Measurements from ENCODE around the gene UBE3D. TPM values are rescaled to one million over a fixed set of nuclear protein-coding genes. Genes with fewer than 3 reads are reported as not detected.

UBE3D gene
- total and polyA plus RNA-seq, 2 donors (not counting 1 experiment from before 2014, with no cell fraction given): 3.3 to 11.5 TPM

- H2AFZ ChIP-seq (ENCODE audit: insufficient read depth, low read depth, low read length, poor library complexity, severe bottlenecking): no peak overlapping the region
- no peaks in the 10 kb centered on the region for H3K4me1 Mint-ChIP-seq
- WGBS (ENCODE audit: insufficient coverage): no CpG with 5 or more reads among the region's 1 CpG
- H3K9me3 Mint-ChIP-seq (ENCODE audit: insufficient read depth): no peaks in the 10 kb centered on the region
- ChIA-PET CTCF (no interaction called here), POLR2A (no interaction called here)
- no peaks in the 10 kb centered on the region for H4K20me1 ChIP-seq (ENCODE audit: control insufficient read depth, insufficient read depth, low read length, poor library complexity, severe bottlenecking)
- no peak overlapping the region for H3K9ac ChIP-seq (ENCODE audit: low read length)
- no peaks in the 10 kb centered on the region for H3K36me3 ChIP-seq (replicated peaks in 1 of 2; ENCODE audit: control extremely low read depth in 1 of 2, control insufficient read depth in 1 of 2, extremely low read depth in 1 of 2, insufficient read depth in 2 of 2, low read length in 1 of 2)
- TF ChIP-seq CTCF (IDR thresholded peaks at IDR 0.05) (no peak), EZH2 (IDR thresholded peaks at IDR 0.05; ENCODE audit: borderline replicate concordance, insufficient read depth, low read depth, low read length, poor library complexity, severe bottlenecking) (no peak)
- no peaks in the 10 kb centered on the region for H3K4me1 ChIP-seq (ENCODE audit: control insufficient read depth in 2 of 2, insufficient read depth in 2 of 2, low read length in 2 of 2)
- H3K4me3 Mint-ChIP-seq: no peak overlapping the region
- H3K79me2 ChIP-seq (ENCODE audit: control insufficient read depth, insufficient read depth, low read length): no peaks in the 10 kb centered on the region
- intact Hi-C loops (cut with micrococcal nuclease): no loop called here
- no peaks in the 10 kb centered on the region for H3K27me3 Mint-ChIP-seq
- DNase-seq: no peak
- no peak overlapping the region for H3K4me3 ChIP-seq (ENCODE audit: control extremely low read depth in 1 of 5, extremely low read depth in 1 of 5, insufficient read depth in 1 of 5, low read depth in 2 of 5, low read length in 4 of 5)
- no peaks in the 10 kb centered on the region for H3K27me3 ChIP-seq (replicated peaks in 1 of 4; ENCODE audit: control extremely low read depth in 1 of 4, control insufficient read depth in 3 of 4, insufficient read depth in 4 of 4, low read length in 3 of 4)
- no peak overlapping the region for H3K4me2 ChIP-seq (replicated peaks; ENCODE audit: low read depth, low read length, poor library complexity, severe bottlenecking)
- ATAC-seq (ENCODE audit: low read depth): no peak
- no peaks in the 10 kb centered on the region for H3K9me3 ChIP-seq (ENCODE audit: control extremely low read depth in 1 of 3, control insufficient read depth in 2 of 3, insufficient read depth in 1 of 3, low read length in 2 of 3)
- H3K27ac Mint-ChIP-seq: no peak overlapping the region
- H3K27ac ChIP-seq (ENCODE audit: low read length in 2 of 2): no peak overlapping the region
Observed at GRCh38 chr6:82910395-82910794, 155.2 kb downstream of the UBE3D start.

- intact Hi-C loops (cut with micrococcal nuclease): no loop called here
- ATAC-seq (ENCODE audit: low read depth) (no peak), DNase-seq (no peak)
- H3K9ac ChIP-seq (ENCODE audit: low read length): no peak overlapping the region
- TF ChIP-seq EZH2 (IDR thresholded peaks at IDR 0.05; ENCODE audit: borderline replicate concordance, insufficient read depth, low read depth, low read length, poor library complexity, severe bottlenecking) (no peak), CTCF (IDR thresholded peaks at IDR 0.05) (no peak)
- H3K4me1 ChIP-seq (ENCODE audit: control insufficient read depth in 2 of 2, insufficient read depth in 2 of 2, low read length in 2 of 2): no peaks in the 10 kb centered on the region
- no peaks in the 10 kb centered on the region for H3K79me2 ChIP-seq (ENCODE audit: control insufficient read depth, insufficient read depth, low read length)
- Mint-ChIP-seq H3K9me3 (ENCODE audit: insufficient read depth) (no peaks in the 10 kb centered on the region), H3K27me3 (no peaks in the 10 kb centered on the region), H3K27ac (no peak overlapping the region), H3K4me3 (no peak overlapping the region), H3K4me1 (no peaks in the 10 kb centered on the region)
- H3K9me3 ChIP-seq (ENCODE audit: control extremely low read depth in 1 of 3, control insufficient read depth in 2 of 3, insufficient read depth in 1 of 3, low read length in 2 of 3): no peaks in the 10 kb centered on the region
- no peaks in the 10 kb centered on the region for H4K20me1 ChIP-seq (ENCODE audit: control insufficient read depth, insufficient read depth, low read length, poor library complexity, severe bottlenecking)
- no peak overlapping the region for H3K4me3 ChIP-seq (ENCODE audit: control extremely low read depth in 1 of 5, extremely low read depth in 1 of 5, insufficient read depth in 1 of 5, low read depth in 2 of 5, low read length in 4 of 5)
- no peaks in the 10 kb centered on the region for H3K36me3 ChIP-seq (replicated peaks in 1 of 2; ENCODE audit: control extremely low read depth in 1 of 2, control insufficient read depth in 1 of 2, extremely low read depth in 1 of 2, insufficient read depth in 2 of 2, low read length in 1 of 2)
- H2AFZ ChIP-seq (ENCODE audit: insufficient read depth, low read depth, low read length, poor library complexity, severe bottlenecking): no peak overlapping the region
- H3K27me3 ChIP-seq (replicated peaks in 1 of 4; ENCODE audit: control extremely low read depth in 1 of 4, control insufficient read depth in 3 of 4, insufficient read depth in 4 of 4, low read length in 3 of 4): no peaks in the 10 kb centered on the region
- H3K27ac ChIP-seq (ENCODE audit: low read length in 2 of 2): no peak overlapping the region
- POLR2A ChIA-PET: no interaction called here
- no peak overlapping the region for H3K4me2 ChIP-seq (replicated peaks; ENCODE audit: low read depth, low read length, poor library complexity, severe bottlenecking)
- no CpG with 5 or more reads among the region's 3 CpGs for WGBS (ENCODE audit: insufficient coverage)
- CTCF ChIA-PET: no interaction called here
Observed at GRCh38 chr6:82909551-82909950, 156.1 kb downstream of the UBE3D start.

Measured in B cell (primary cell).